ENCODE data around the gene EFCC1. TPM values are rescaled to one million over a fixed set of nuclear protein-coding genes. Genes with fewer than 3 reads are reported as not detected.

EFCC1 gene
- total and polyA plus RNA-seq, 2 of the 13 experiments (the other 11 are each of a cell fraction or from before 2014, with no cell fraction given): not detected

GRCh38 chr3:129016720-129017483 is 15.8 kb downstream of the EFCC1 start:
- ATAC-seq (no peak), DNase-seq (ENCODE audit: low spot score) (no peak), FAIRE-seq (no peak)
- Histone ChIP-seq H3K4me3 (replicated peaks in 1 of 3; ENCODE audit: insufficient read depth in 1 of 3, low read depth in 2 of 3, low read length in 3 of 3) (no peak overlapping the region), H3K4me1 (ENCODE audit: insufficient read depth, low read length) (peaks cover 32% of the 10 kb centered on the region), H3K27ac (ENCODE audit: extremely low read length, insufficient read depth, low read length) (no peak overlapping the region), H3K4me2 (ENCODE audit: low read depth, low read length) (no peak overlapping the region), H3K27me3 (ENCODE audit: control insufficient read depth in 1 of 2, insufficient read depth in 2 of 2, low read length in 2 of 2) (peaks cover 2 to 48% of the 10 kb centered on the region in 2 experiments; a peak in 4 of 5 replicates), H3K36me3 (replicated peaks in 1 of 2; ENCODE audit: control insufficient read depth in 1 of 2, insufficient read depth in 2 of 2, low read length in 2 of 2) (no peaks in the 10 kb centered on the region), H2AFZ (ENCODE audit: low read length) (no peak overlapping the region), H4K20me1 (ENCODE audit: insufficient read depth, low read length) (no peaks in the 10 kb centered on the region), H3K9me3 (ENCODE audit: low read length) (no peaks in the 10 kb centered on the region), H3K9ac (ENCODE audit: insufficient read depth, low read depth, low read length) (no peak overlapping the region), H3K79me2 (ENCODE audit: insufficient read depth, low read length) (no peaks in the 10 kb centered on the region)
- in situ Hi-C loops (cut with HindIII; ENCODE audit: extremely low pct_ligation_motif_present, low pct_unique_long_range_greater_than_20kb): no loop called here
- whole genome bisulfite sequencing (ENCODE audit: low lambda C conversion rate): 67% methylated on average over 12 of the region's 14 CpGs
- POLR2A ChIA-PET: interaction anchor here (1.0 kb wide), 1 partner anchor 13 kb away, joined by 3 read pairs; no protein-coding TSS in a partner anchor
- TF ChIP-seq NBN (conservative IDR thresholded peaks at IDR 0.05) (no peak), YEATS4 (CRISPR knock-in tag; IDR thresholded peaks at IDR 0.05; ENCODE audit: borderline replicate concordance) (no peak), CBX5 (CRISPR knock-in tag; IDR thresholded peaks at IDR 0.05; ENCODE audit: borderline replicate concordance) (no peak), AHR (CRISPR knock-in tag; IDR thresholded peaks at IDR 0.05) (no peak)
- TF ChIP-seq, protein P1, sequence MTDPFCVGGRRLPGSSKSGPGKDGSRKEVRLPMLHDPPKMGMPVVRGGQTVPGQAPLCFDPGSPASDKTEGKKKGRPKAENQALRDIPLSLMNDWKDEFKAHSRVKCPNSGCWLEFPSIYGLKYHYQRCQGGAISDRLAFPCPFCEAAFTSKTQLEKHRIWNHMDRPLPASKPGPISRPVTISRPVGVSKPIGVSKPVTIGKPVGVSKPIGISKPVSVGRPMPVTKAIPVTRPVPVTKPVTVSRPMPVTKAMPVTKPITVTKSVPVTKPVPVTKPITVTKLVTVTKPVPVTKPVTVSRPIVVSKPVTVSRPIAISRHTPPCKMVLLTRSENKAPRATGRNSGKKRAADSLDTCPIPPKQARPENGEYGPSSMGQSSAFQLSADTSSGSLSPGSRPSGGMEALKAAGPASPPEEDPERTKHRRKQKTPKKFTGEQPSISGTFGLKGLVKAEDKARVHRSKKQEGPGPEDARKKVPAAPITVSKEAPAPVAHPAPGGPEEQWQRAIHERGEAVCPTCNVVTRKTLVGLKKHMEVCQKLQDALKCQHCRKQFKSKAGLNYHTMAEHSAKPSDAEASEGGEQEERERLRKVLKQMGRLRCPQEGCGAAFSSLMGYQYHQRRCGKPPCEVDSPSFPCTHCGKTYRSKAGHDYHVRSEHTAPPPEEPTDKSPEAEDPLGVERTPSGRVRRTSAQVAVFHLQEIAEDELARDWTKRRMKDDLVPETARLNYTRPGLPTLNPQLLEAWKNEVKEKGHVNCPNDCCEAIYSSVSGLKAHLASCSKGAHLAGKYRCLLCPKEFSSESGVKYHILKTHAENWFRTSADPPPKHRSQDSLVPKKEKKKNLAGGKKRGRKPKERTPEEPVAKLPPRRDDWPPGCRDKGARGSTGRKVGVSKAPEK (CRISPR knock-in tag; IDR thresholded peaks at IDR 0.05; ENCODE audit: borderline replicate concordance): no peak
- TF ChIP-seq, protein P2, sequence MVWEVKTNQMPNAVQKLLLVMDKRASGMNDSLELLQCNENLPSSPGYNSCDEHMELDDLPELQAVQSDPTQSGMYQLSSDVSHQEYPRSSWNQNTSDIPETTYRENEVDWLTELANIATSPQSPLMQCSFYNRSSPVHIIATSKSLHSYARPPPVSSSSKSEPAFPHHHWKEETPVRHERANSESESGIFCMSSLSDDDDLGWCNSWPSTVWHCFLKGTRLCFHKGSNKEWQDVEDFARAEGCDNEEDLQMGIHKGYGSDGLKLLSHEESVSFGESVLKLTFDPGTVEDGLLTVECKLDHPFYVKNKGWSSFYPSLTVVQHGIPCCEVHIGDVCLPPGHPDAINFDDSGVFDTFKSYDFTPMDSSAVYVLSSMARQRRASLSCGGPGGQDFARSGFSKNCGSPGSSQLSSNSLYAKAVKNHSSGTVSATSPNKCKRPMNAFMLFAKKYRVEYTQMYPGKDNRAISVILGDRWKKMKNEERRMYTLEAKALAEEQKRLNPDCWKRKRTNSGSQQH (CRISPR knock-in tag; IDR thresholded peaks at IDR 0.05; ENCODE audit: low read depth): no peak
- CTCF ChIA-PET (ENCODE audit: low intra/inter-chr PET ratio, low total read pairs): no interaction called here
- no TSS peak for BruUV-seq (replicated peaks)
- intact Hi-C loops (cut with micrococcal nuclease; ENCODE audit: unreplicated experiment): loop anchor here (1.0 kb wide), 1 partner anchor 47 kb away; no protein-coding TSS in a partner anchor

Data from HepG2 (cell line).